ENCODE results near the gene MAPT. TPM values are rescaled to one million over a fixed set of nuclear protein-coding genes. Genes with fewer than 3 reads are reported as not detected.

Gene MAPT
- total RNA-seq, 1 donor from 2014 or later, result 5.1 TPM

GRCh38 chr17:45991341-45991740 lies 97.0 kb downstream of the MAPT start:
- TF ChIP-seq, protein P1, sequence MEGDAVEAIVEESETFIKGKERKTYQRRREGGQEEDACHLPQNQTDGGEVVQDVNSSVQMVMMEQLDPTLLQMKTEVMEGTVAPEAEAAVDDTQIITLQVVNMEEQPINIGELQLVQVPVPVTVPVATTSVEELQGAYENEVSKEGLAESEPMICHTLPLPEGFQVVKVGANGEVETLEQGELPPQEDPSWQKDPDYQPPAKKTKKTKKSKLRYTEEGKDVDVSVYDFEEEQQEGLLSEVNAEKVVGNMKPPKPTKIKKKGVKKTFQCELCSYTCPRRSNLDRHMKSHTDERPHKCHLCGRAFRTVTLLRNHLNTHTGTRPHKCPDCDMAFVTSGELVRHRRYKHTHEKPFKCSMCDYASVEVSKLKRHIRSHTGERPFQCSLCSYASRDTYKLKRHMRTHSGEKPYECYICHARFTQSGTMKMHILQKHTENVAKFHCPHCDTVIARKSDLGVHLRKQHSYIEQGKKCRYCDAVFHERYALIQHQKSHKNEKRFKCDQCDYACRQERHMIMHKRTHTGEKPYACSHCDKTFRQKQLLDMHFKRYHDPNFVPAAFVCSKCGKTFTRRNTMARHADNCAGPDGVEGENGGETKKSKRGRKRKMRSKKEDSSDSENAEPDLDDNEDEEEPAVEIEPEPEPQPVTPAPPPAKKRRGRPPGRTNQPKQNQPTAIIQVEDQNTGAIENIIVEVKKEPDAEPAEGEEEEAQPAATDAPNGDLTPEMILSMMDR (IDR thresholded peaks at IDR 0.05), result no peak
- H3K4me3 ChIP-seq, result no peak overlapping the region
- H3K9me3 ChIP-seq, result no peaks in the 10 kb centered on the region
- intact Hi-C loops (cut with DNase I), result no loop called here
- no peaks in the 10 kb centered on the region for H3K27me3 ChIP-seq
- H3K36me3 ChIP-seq, result no peaks in the 10 kb centered on the region
- no peak overlapping the region for H3K27ac ChIP-seq
- no peaks in the 10 kb centered on the region for H3K4me1 ChIP-seq
- ATAC-seq (no peak), DNase-seq (no peak)

- DNase-seq (no peak), ATAC-seq (no peak)
- Histone ChIP-seq H3K4me1 (no peaks in the 10 kb centered on the region), H3K36me3 (no peaks in the 10 kb centered on the region), H3K27ac (no peak overlapping the region), H3K27me3 (no peaks in the 10 kb centered on the region), H3K4me3 (no peak overlapping the region), H3K9me3 (no peaks in the 10 kb centered on the region)
- intact Hi-C loops (cut with DNase I), result no loop called here
- TF ChIP-seq, protein P1 (IDR thresholded peaks at IDR 0.05), result no peak
Observed at GRCh38 chr17:45992175-45992574, 97.8 kb downstream of the MAPT start.

GRCh38 chr17:45992904-45993303 lies 98.5 kb downstream of the MAPT start:
- H3K27ac ChIP-seq, result no peak overlapping the region
- no peaks in the 10 kb centered on the region for H3K36me3 ChIP-seq
- no peaks in the 10 kb centered on the region for H3K4me1 ChIP-seq
- DNase-seq, result no peak
- no peaks in the 10 kb centered on the region for H3K9me3 ChIP-seq
- H3K27me3 ChIP-seq, result no peaks in the 10 kb centered on the region
- no peak overlapping the region for H3K4me3 ChIP-seq
- intact Hi-C loops (cut with DNase I), result no loop called here
- TF ChIP-seq, protein P1 (IDR thresholded peaks at IDR 0.05), result no peak
- ATAC-seq, result no peak

DNA sequence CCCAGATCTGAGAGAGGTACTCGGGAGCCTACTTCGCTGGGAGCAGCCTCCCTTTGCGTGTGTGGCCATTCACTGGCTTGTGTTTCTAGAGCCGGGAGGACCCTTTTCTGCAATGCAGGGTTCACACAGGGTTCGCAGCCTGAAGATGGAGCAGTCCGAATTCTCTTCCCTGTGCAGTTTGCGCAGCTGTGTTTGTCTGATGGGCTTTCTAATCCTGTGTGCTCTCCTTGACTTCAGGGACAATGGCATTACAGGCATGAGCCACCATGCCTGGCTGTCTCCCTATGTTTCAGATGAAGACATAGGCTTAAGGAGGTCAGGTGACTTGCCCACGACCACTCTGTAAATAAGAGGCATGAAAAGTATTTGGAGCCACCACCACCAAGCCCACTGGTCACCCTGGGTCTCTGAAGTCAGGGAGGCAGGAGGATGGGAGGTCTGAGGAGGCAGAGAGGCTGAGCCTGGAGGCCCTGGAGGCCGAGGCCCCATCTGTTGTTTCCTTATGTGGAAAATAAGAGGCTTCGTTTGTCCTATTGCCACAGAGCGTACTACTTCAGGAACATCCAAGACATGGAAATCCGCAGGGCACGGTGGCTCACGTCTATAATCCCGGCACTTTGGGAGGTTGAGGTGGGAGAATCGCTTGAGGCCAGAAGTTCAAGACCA lies 99.7 kb downstream of the MAPT start:
- no peaks in the 10 kb centered on the region for H3K4me1 ChIP-seq
- ATAC-seq (no peak), DNase-seq (no peak)
- intact Hi-C loops (cut with DNase I), result no loop called here
- TF ChIP-seq, protein P1 (IDR thresholded peaks at IDR 0.05), result no peak
- H3K27ac ChIP-seq, result no peak overlapping the region
- no peaks in the 10 kb centered on the region for H3K36me3 ChIP-seq
- no peak overlapping the region for H3K4me3 ChIP-seq
- no peaks in the 10 kb centered on the region for H3K27me3 ChIP-seq
- H3K9me3 ChIP-seq, result no peaks in the 10 kb centered on the region

GRCh38 chr17:45994987-45995386 lies 100.6 kb downstream of the MAPT start:
- Histone ChIP-seq H3K4me1 (no peaks in the 10 kb centered on the region), H3K9me3 (no peaks in the 10 kb centered on the region), H3K4me3 (no peak overlapping the region), H3K27ac (no peak overlapping the region), H3K36me3 (no peaks in the 10 kb centered on the region), H3K27me3 (no peaks in the 10 kb centered on the region)
- TF ChIP-seq, protein P1 (IDR thresholded peaks at IDR 0.05), result no peak
- intact Hi-C loops (cut with DNase I), result no loop called here
- DNase-seq, result no peak
- ATAC-seq, result no peak
